Upper lobe of left lung (tissue), 4 donors: ENCODE results near the gene PLAAT3.

Experiments
- EP300 ChIP-seq, 4 donors: sonication (generic); formaldehyde crosslinking; IDR thresholded peaks; one replicate each; pipeline ENCODE4 v1.5.1; 2017; ENCODE audit warnings: antibody characterized with exemption in 4 of 4, control low read depth in 2 of 4
- POLR2A ChIP-seq, 4 donors: fragments of 450-650 bp; IDR thresholded peaks; one replicate each; pipeline ENCODE4 v1.5.1; 2016 to 2017; ENCODE audit warnings: antibody characterized with exemption in 4 of 4, mild to moderate bottlenecking in 2 of 4
- POLR2AphosphoS5 ChIP-seq, 2 donors: sonication (generic); formaldehyde crosslinking; IDR thresholded peaks; one replicate each; pipeline ENCODE4 v1.5.1; 2017; ENCODE audit warnings: antibody characterized with exemption in 2 of 2
- TF ChIP-seq, protein P1 (sequence below), 6 experiments: fragments of 450-650 bp in 4 of 6; fragments of 200-600 bp in 2 of 6; sonication (generic) in 2 of 6; IDR thresholded peaks; one replicate each; pipeline ENCODE4 v1.5.1; 2016 to 2019; ENCODE audit warnings: antibody characterized with exemption in 6 of 6

DNA sequence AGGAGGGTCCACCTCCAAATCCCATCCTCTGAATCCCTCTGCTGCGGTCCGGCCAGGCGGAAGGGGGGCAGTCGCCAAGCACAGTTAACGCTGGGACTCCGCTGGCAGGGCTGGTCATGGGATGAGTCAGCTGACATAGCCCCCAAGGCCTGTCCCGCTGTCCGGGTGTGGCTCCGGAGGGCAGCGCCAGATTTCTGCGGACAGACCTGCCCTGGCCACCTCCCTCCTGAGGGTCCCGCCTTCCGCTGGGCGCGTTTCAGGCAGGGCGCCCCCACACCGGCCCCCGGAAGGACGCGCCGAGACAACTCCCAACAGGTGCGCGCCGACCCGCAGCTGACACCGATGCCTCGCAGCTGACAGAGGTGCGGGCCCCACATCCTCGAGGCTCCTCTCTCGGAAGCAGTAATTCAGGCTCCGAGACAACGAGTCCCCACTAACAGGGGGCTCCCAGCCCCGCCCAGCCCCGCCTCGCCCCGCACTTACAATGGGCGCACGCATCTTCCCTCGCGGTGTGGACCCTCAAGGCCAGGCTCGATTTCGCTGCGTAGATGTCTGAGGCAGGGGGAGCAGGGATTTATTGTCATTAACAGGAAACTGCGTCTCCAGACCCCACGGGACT is 607 bp downstream of the PLAAT3 start:
- TF ChIP-seq, protein P1, sequence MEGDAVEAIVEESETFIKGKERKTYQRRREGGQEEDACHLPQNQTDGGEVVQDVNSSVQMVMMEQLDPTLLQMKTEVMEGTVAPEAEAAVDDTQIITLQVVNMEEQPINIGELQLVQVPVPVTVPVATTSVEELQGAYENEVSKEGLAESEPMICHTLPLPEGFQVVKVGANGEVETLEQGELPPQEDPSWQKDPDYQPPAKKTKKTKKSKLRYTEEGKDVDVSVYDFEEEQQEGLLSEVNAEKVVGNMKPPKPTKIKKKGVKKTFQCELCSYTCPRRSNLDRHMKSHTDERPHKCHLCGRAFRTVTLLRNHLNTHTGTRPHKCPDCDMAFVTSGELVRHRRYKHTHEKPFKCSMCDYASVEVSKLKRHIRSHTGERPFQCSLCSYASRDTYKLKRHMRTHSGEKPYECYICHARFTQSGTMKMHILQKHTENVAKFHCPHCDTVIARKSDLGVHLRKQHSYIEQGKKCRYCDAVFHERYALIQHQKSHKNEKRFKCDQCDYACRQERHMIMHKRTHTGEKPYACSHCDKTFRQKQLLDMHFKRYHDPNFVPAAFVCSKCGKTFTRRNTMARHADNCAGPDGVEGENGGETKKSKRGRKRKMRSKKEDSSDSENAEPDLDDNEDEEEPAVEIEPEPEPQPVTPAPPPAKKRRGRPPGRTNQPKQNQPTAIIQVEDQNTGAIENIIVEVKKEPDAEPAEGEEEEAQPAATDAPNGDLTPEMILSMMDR (IDR thresholded peaks at IDR 0.05) = peak in 1 of 6 experiments; percentile 3
- peak in 1 of 2 donors; percentile 51 for TF ChIP-seq POLR2AphosphoS5 (IDR thresholded peaks at IDR 0.05)
- no peak for TF ChIP-seq EP300 (IDR thresholded peaks at IDR 0.05)
- TF ChIP-seq POLR2A (IDR thresholded peaks at IDR 0.05) = no peak
